ENCODE results near the gene ABCC4. TPM values are rescaled to one million over a fixed set of nuclear protein-coding genes. Genes with fewer than 3 reads are reported as not detected.
A peak's percentile ranks its signal among the peaks of the same experiment; 100 is the strongest.
"Not testable (repeated sequence)": the region's sequence is repeated elsewhere in the genome, so short reads cannot be mapped to it uniquely, and the experiment has no call there.

Gene ABCC4
- total and polyA plus RNA-seq, 8 donors = 0.80 to 8.7 (median 4.1) TPM

DNA sequence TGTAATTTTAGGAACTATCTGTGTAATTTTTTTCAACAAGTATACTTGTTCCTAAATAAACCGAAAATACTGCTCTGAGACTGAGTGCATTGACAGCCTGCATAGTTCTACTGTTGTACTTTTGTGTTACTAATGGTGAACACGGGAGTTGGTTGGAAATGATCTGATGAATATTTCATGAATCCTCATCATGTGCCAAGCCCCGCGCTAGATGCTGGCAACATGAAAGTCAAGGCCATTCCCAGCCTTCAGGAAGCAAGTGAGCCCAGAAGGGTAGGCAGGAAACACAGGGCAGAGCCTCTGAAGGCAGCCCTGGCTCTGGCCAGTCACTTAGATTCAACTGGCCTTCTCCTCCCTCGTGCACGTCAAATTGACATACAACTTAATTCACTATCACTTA, 106.1 kb downstream of the ABCC4 start:
- FAIRE-seq (no peak), DNase-seq (no peak), ATAC-seq (no peak)
- TF ChIP-seq, protein P1, sequence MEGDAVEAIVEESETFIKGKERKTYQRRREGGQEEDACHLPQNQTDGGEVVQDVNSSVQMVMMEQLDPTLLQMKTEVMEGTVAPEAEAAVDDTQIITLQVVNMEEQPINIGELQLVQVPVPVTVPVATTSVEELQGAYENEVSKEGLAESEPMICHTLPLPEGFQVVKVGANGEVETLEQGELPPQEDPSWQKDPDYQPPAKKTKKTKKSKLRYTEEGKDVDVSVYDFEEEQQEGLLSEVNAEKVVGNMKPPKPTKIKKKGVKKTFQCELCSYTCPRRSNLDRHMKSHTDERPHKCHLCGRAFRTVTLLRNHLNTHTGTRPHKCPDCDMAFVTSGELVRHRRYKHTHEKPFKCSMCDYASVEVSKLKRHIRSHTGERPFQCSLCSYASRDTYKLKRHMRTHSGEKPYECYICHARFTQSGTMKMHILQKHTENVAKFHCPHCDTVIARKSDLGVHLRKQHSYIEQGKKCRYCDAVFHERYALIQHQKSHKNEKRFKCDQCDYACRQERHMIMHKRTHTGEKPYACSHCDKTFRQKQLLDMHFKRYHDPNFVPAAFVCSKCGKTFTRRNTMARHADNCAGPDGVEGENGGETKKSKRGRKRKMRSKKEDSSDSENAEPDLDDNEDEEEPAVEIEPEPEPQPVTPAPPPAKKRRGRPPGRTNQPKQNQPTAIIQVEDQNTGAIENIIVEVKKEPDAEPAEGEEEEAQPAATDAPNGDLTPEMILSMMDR (IDR thresholded peaks at IDR 0.05) = no peak
- H3K36me3 ChIP-seq = no peaks in the 10 kb centered on the region
- H3K27ac ChIP-seq = no peak overlapping the region
- intact Hi-C loops (cut with DNase I) = no loop called here
- no peaks in the 10 kb centered on the region for H3K27me3 ChIP-seq
- WGBS, 2 donors = 69 to 76% methylated on average over 6 of the region's 6 CpGs
- no peaks in the 10 kb centered on the region for H3K9me3 ChIP-seq
- H3K4me1 ChIP-seq = no peaks in the 10 kb centered on the region
- H3K4me3 ChIP-seq = no peak overlapping the region

DNA sequence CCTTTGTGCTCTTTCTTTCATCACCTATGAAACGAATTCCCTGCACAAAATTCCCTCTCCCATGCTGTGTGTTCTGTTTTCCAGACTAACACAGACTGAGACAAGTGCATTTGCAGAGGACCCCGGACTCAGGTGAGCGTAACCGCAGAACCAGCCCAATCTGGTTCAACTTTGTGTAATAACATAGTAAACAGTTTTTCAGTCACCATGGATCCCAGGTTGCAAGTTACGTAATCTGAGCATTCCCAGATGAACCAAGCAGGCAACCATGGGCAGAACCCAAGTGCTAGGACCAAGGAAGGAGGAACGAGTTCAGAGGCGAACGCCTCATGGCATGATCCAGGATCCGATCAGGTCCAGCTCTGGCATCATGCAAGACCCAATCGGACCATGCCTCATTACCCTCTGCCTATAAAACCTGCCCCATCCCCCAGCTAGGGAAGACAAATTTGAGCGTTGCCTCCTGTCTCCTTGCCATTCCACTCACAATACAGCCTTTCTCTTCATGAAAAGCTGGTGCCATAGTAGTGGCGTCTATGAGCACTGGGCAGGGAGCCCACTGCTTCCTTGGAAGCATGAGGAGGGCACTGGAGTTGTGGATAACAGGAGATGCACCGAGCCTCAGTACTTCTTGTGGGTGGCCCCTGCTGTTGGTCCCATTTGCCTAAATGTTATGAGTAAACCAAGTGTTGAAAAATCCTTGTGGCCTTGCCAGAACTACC, 107.6 kb downstream of the ABCC4 start:
- ATAC-seq (no peak), FAIRE-seq (no peak), DNase-seq (no peak)
- H3K9me3 ChIP-seq = no peaks in the 10 kb centered on the region
- intact Hi-C loops (cut with DNase I) = loop anchor here in 2 of 3 donors (5.0 kb wide), 3 partner anchors 184 to 209 kb away; no protein-coding TSS in a partner anchor
- no peaks in the 10 kb centered on the region for H3K27me3 ChIP-seq
- no peaks in the 10 kb centered on the region for H3K4me1 ChIP-seq
- H3K4me3 ChIP-seq = no peak overlapping the region
- 88 to 91% methylated on average over 13 of the region's 13 CpGs for WGBS, 2 donors
- TF ChIP-seq, protein P1 (IDR thresholded peaks at IDR 0.05) = no peak
- H3K36me3 ChIP-seq = no peaks in the 10 kb centered on the region
- H3K27ac ChIP-seq = no peak overlapping the region

DNA sequence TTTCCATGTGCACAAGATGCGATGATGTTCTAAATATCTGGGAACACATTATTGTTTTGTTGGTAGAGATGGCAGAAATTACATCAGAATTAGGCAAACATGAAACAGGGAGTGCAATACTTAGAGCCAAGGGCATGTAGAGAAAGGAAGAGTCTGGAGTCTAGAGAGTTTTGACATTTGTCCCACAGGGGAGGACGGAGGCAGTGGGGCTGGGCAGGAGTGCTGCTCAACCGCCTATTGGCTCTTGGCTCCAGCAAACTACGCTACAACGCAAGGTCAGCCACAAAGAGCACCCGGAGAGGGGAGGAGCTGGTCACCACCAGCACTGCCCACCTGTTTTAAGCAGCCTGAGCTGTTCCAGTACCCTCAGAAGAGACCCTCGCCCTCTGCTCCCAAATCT, 108.3 kb downstream of the ABCC4 start:
- Histone ChIP-seq H3K4me3 (no peak overlapping the region), H3K36me3 (no peaks in the 10 kb centered on the region), H3K27ac (no peak overlapping the region), H3K4me1 (no peaks in the 10 kb centered on the region), H3K27me3 (no peaks in the 10 kb centered on the region), H3K9me3 (no peaks in the 10 kb centered on the region)
- ATAC-seq (no peak), DNase-seq (no peak), FAIRE-seq (no peak)
- WGBS, 2 donors = 74 to 86% methylated on average over 6 to 7 of the region's 7 CpGs
- TF ChIP-seq, protein P1 (IDR thresholded peaks at IDR 0.05) = no peak
- intact Hi-C loops (cut with DNase I) = loop anchor here in 2 of 3 donors (5.0 kb wide), 3 partner anchors 184 to 209 kb away; no protein-coding TSS in a partner anchor

DNA sequence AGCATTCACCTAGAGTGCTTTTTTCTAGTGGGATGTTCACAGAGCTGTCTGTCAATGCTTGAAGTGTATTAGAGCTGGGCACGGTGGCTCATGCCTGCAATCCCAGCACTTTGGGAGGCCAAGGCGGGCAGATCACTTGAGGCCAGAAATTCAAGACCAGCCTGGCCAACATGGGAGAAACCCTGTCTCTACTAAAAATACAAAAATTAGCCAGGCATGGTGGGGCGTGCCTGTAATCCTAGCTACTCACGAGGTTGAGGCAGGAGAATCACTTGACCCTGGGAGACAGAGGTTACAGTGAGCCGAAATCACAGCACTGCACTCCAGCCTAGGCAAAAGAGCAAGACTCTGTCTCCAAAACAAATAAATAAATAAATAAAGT, 108.7 kb downstream of the ABCC4 start:
- not testable (repeated sequence) for H3K4me3 ChIP-seq, H3K36me3 ChIP-seq, DNase-seq, H3K27me3 ChIP-seq, H3K27ac ChIP-seq, H3K4me1 ChIP-seq, FAIRE-seq, H3K9me3 ChIP-seq, ATAC-seq
- WGBS, 2 donors = 90% methylated on average over 5 of the region's 5 CpGs
- intact Hi-C loops (cut with DNase I) = loop anchor here in 2 of 3 donors (5.0 kb wide), 3 partner anchors 185 to 210 kb away; no protein-coding TSS in a partner anchor

DNA sequence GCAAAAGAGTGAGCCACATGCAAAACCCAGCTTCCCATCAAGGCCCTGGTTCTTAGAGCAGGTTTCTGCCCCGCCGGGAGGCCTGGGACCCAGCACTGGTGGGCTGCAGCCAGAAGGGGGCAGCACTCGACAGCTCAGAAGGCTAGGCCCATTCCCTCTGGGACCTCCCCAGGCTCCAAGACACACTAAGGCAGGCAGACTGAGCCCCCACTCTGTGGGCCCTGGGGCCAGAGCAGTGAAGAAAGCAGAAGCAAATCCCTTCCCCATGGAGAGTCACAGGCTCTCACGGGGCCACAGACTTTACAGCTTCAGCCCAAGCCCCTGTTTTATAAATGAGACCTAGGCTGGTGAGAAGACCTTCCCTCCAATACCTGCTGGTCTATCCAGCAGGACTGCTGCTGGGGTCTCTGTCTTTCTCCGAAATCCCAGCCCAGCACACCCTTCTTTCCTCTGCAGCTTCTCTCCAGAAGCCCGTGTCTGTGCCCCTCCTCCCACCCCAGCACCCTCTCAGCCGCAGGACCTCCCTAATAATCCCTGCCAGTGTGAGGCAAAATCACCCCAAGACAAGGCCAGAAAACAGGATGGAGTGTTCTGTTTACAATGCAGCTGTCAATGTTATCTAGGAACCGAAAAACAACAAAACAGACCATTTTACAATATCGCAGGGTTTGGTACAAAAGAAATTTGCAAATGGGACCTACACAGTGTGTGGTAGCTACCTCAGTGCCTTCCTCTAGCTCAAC, 109.3 kb downstream of the ABCC4 start:
- Histone ChIP-seq H3K27ac (no peak overlapping the region), H3K4me1 (no peaks in the 10 kb centered on the region), H3K27me3 (no peaks in the 10 kb centered on the region), H3K4me3 (no peak overlapping the region), H3K9me3 (no peaks in the 10 kb centered on the region), H3K36me3 (no peaks in the 10 kb centered on the region)
- intact Hi-C loops (cut with DNase I) = loop anchor here in 2 of 3 donors (5.0 kb wide), 3 partner anchors 185 to 210 kb away; no protein-coding TSS in a partner anchor
- TF ChIP-seq, protein P1 (IDR thresholded peaks at IDR 0.05) = peak; percentile 47 to 88 (median 71)
- FAIRE-seq (no peak), ATAC-seq (peak; percentile 57 to 87 (median 82)), DNase-seq (peak; percentile 30 to 88 (median 72))
- 60 to 64% methylated on average over 9 of the region's 9 CpGs for WGBS, 2 donors
